GM12878 (cell line): ENCODE results near the gene BZW1. TPM values are rescaled to one million over a fixed set of nuclear protein-coding genes. Genes with fewer than 3 reads are reported as not detected.
A peak's percentile ranks its signal among the peaks of the same experiment; 100 is the strongest.

Source experiments
- BCL11A ChIP-seq: IDR thresholded peaks from 2 replicates; pipeline ENCODE4 v1.6.1; 2011; ENCODE audit warnings: low read depth, low read length
- CREM ChIP-seq: IDR thresholded peaks from 2 replicates; pipeline ENCODE4 v1.6.1; 2014; ENCODE audit warnings: antibody characterized with exemption, low read depth
- E2F8 ChIP-seq: fragments of 450-650 bp; IDR thresholded peaks from 2 replicates; pipeline ENCODE4 v1.6.1; 2018; ENCODE audit warnings: mild to moderate bottlenecking, low read depth, moderate library complexity; ENCODE audit not compliant: partially characterized antibody
- ESRRA ChIP-seq: IDR thresholded peaks from 2 replicates; pipeline ENCODE4 v1.6.1; 2012; ENCODE audit warnings: mild to moderate bottlenecking, low read length, improper control_type of control experiment
- FOXM1 ChIP-seq: IDR thresholded peaks from 2 replicates; pipeline ENCODE4 v1.6.1; 2012; ENCODE audit warnings: low read depth, mild to moderate bottlenecking, inconsistent platforms, low read length, moderate library complexity
- IKZF2 ChIP-seq, 2 experiments: fragments of 450-650 bp; IDR thresholded peaks; 2 replicates each; pipeline ENCODE4 v1.6.1; 2017; ENCODE audit warnings: mild to moderate bottlenecking in 2 of 2, moderate library complexity in 2 of 2
- JUNB ChIP-seq: IDR thresholded peaks from 2 replicates; pipeline ENCODE4 v1.6.1; 2016; ENCODE audit warnings: antibody characterized with exemption, mild to moderate bottlenecking
- NR2C2 ChIP-seq: IDR thresholded peaks from 2 replicates; pipeline ENCODE4 v1.6.1; 2011; ENCODE audit warnings: borderline replicate concordance, low read depth; ENCODE audit not compliant: control insufficient read depth, insufficient read length
- RAD51 ChIP-seq: fragments of 450-650 bp; IDR thresholded peaks from 2 replicates; pipeline ENCODE4 v1.6.1; 2016; ENCODE audit warnings: moderate library complexity, mild to moderate bottlenecking, inconsistent platforms
- RELA ChIP-seq: fragments of 450-650 bp; IDR thresholded peaks from 2 replicates; pipeline ENCODE4 v1.8.0; 2014; ENCODE audit warnings: borderline replicate concordance; ENCODE audit not compliant: partially characterized antibody
- RELB ChIP-seq: fragments of 450-650 bp; IDR thresholded peaks from 2 replicates; pipeline ENCODE4 v1.6.1; 2017; ENCODE audit warnings: low read depth, mild to moderate bottlenecking, moderate library complexity
- SKIL ChIP-seq: fragments of 450-650 bp; IDR thresholded peaks from 2 replicates; pipeline ENCODE4 v1.6.1; 2017; ENCODE audit warnings: mild to moderate bottlenecking, low read depth, inconsistent platforms; ENCODE audit not compliant: poor library complexity, severe bottlenecking
- STAT3 ChIP-seq: IDR thresholded peaks from 2 replicates; pipeline ENCODE4 v1.6.1; 2011; ENCODE audit warnings: low read depth, low read length, improper control_type of control experiment
- TBL1XR1 ChIP-seq: IDR thresholded peaks from 2 replicates; pipeline ENCODE4 v1.6.1; 2012; ENCODE audit warnings: low read depth, low read length, improper control_type of control experiment
- TCF3 ChIP-seq: IDR thresholded peaks from 2 replicates; pipeline ENCODE4 v1.6.1; 2012; ENCODE audit warnings: low read depth, mild to moderate bottlenecking, low read length, borderline replicate concordance; ENCODE audit not compliant: insufficient read depth
- TCF7 ChIP-seq: IDR thresholded peaks from 2 replicates; pipeline ENCODE4 v1.6.1; 2014; ENCODE audit warnings: antibody characterized with exemption, borderline replicate concordance
- ZBTB40 ChIP-seq: fragments of 450-650 bp; IDR thresholded peaks from 2 replicates; pipeline ENCODE4 v1.6.1; 2016; ENCODE audit warnings: mild to moderate bottlenecking, moderate library complexity, borderline replicate concordance
- polyA plus RNA-seq, 11 experiments: library from polyadenylated mRNA; depleted of rRNA in 4 of 11; unstranded in 6 of 11; stranded (reverse) in 5 of 11; fragments of >200 nt; fragmentation: Nextera tagmentation in 4 of 11; fragmentation: Illumina TruSeq in 1 of 11; extraction: Ambion mirVana in 4 of 11; extraction: Trizol in 1 of 11; gene quantifications; 1 replicate in 1 of 11; 2 replicates in 10 of 11; pipeline versions ENCODE4 v1.2.1 to v1.2.3, GENCODE V29; 2011 to 2016; ENCODE audit warnings: inconsistent platforms in 2 of 11, missing spikeins in 2 of 11, low read depth in 1 of 11
- total RNA-seq, 4 experiments: library from RNA; depleted of rRNA in 3 of 4; stranded (reverse); fragments of >200 nt in 3 of 4; fragmentation: Illumina TruSeq in 1 of 4; extraction: Trizol in 1 of 4; gene quantifications; 2 replicates each; pipeline versions ENCODE4 v1.2.1 to v1.2.3, GENCODE V29; 2013 to 2021

Gene BZW1
- total and polyA plus RNA-seq, 10 of the 15 experiments (the other 5 are each of a cell fraction or from before 2014, with no cell fraction given) = 186 to 349 (median 269) TPM

GRCh38 chr2:200814276-200814815 is 2.6 kb downstream of the BZW1 start (continued):
- TF ChIP-seq RELA = no peak
- 0 out of 2 replicates have a peak, but pooled peaks have one; percentile 55 for TF ChIP-seq STAT3
- peak; percentile 70 for TF ChIP-seq SKIL
- peak; percentile 68 to 76 for TF ChIP-seq IKZF2 (IDR thresholded peaks at IDR 0.05)
- peak; percentile 53; the same call in 1 of the 2 replicates for TF ChIP-seq CREM
- TF ChIP-seq FOXM1 = peak; percentile 88; the same call in 1 of the 2 replicates
- TF ChIP-seq RAD51 = no peak
- peak; percentile 32; the same call in 1 of the 2 replicates for TF ChIP-seq TCF7
- no peak for TF ChIP-seq NR2C2
- TF ChIP-seq RELB = peak; percentile 79
- peak; percentile 84 for TF ChIP-seq JUNB
- TF ChIP-seq BCL11A = peak; percentile 30; the same call in 1 of the 2 replicates
- peak; percentile 80; the same call in 1 of the 2 replicates for TF ChIP-seq TBL1XR1
- TF ChIP-seq ZBTB40 = no peak
- no peak for TF ChIP-seq TCF3
- no peak for TF ChIP-seq ESRRA
- no peak for TF ChIP-seq E2F8
